Measurements from ENCODE around the gene LRP1B.

DNA sequence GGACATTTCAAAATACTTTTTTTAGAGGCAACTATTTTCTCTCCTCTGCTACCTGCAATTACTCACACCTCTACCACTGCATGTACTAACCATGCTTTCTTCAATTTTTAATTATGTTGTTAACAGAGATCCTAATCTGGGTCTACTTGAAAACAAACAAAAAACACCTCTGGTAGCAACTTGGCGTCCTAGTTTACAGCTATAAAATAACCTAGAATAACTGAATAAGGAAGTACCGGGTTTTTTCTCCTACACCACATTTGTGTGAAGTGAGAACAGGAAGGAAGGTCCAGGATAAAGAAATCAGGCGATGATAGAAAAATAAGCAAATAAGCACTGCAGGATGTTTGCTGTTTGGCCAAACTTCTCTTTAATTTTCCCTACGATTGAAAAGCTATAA lies 633.5 kb downstream of the LRP1B start:
- TF ChIP-seq EZH2phosphoT487 (IDR thresholded peaks at IDR 0.05; ENCODE audit: borderline replicate concordance) (no peak), CTCF (conservative IDR thresholded peaks at IDR 0.05; ENCODE audit: low read length) (no peak)
